Measurements from ENCODE around the gene UBE2H.

UBE2H gene

DNA sequence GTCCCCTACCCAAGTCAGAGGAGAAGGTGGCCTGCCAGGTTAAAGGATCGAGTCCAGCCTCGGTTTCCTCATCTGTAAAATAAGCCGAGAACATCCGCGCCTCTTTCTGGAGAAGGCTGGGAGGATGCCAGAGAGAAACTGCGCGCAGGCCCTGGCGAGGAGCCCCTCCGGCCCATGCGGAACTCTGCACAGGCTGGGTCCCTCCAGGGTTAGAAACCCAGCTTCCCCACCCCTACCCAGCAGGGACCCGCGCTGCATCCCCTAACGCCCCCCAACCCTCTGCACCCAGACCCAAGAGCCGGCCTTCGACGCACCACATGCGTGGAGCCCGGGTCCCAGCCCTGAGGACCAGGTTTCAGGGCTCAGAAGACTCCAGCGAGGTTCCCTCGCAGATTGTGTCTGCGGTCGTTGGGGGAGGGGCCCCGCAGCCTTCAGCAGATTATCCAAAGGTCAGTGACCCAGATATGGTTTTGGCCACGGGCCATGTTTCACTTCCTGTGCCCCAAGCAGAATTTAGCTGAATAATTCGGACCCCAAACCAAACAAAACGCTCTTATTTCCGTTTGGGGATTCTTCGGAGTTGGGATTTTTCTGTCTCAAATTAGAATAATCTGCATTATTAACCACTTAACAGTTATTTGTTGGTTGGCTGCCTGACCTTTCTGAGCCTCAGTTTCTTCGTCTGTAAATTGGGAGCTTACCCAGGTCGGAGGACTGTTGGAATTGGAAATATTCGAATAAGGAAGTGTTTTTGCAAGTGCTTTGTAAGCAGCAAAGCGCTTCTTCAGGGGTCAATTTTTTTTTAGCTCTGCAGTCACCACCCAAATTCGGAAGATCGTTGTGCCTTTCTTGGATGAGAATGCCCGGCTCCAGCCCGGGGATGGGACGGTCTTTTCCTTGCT is 167.7 kb downstream of the UBE2H start:
- DNase-seq (ENCODE audit: low read depth), result no peak

DNA sequence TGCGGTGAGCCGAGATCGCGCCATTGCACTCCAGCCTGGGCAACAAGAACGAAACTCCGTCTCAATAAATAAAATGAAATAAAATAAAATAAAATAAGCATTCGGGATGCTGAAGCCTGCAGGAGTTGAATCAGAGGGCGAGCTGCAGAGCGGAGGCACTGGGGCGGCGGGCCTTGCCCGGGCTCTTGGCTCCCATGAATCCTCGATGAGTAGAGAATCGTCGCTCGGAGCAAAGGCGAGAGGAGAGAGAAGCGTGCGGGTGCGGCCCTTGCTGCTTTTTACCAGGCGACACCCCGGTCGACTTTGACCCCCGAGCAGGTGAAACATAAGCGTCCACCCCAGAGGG is 168.3 kb downstream of the UBE2H start:
- no peak for DNase-seq (ENCODE audit: low read depth)

DNA sequence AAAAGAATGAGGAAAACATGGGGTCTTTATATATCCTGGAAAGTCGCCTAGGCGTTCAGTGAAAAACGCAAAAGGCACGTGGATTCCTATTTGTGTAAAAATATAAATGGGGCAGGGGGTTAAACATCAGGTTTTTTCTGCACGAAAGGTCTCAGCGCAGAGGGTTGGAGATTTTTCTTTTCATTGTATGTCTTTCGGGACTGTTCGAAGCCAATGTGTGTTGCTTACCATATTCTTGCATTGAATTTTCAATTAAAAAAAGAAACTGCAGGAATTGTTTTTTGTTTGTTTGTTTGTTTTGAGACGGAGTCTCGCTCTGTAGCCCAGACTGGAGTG is 169.2 kb downstream of the UBE2H start:
- no peak for DNase-seq (ENCODE audit: low read depth)

GRCh38 chr7:129782818-129783583 is 169.8 kb downstream of the UBE2H start:
- no peak for DNase-seq (ENCODE audit: low read depth)

DNA sequence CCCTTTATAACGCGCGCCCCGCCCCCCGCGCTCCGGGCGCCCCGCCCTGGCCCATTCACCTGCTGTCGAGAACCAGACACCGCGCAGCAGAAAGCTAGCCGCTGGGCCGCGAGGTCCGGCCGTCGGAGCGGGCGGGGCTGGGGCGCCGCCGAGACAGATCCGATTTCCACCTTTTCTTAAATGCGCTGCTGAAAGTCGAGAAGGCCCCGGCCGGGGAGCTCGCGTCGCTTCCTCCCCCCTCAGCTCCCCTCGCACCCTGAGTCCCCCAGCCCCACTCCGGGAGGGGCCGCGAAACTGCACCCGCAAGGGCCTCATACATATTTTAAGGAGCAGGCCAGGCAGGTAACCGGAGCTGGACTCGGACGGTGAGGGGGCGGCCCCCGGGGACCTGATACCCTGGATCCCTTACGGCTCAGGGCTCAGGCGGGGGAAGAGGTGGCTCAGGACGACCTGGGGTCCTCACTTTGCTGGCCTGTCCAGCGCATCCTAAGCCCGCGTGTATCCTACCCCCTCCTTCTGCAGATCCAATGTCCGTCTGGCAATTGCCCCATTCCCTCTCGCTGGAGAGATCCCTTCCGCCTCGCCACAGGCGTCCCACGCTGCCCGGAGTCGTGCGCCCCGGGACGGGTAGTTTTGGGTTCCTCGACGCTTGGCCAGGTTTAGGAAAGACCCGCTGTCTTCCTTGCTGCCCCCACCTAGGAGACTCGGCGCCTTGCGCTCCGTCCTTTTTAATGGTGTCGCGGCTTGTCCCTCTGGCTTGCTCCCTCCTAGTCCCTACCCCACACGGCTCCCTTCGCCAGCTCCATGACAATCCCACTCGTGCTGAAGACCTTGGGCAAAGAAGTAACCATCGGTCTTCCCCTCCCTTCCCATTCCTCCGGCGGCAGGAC is 170.6 kb downstream of the UBE2H start:
- no peak for DNase-seq (ENCODE audit: low read depth)

- no peak for DNase-seq (ENCODE audit: low read depth)
These were observed 171.5 kb downstream of the UBE2H start for GRCh38 chr7:129780974-129781927.
